ENCODE data around the gene TMEM156.

The TMEM156 gene

GRCh38 chr4:39066371-39066770 lies 34.2 kb upstream of the TMEM156 start:
- DNase-seq, result no peak
- no peaks in the 10 kb centered on the region for H3K36me3 ChIP-seq
- no peaks in the 10 kb centered on the region for H3K27me3 ChIP-seq (ENCODE audit: insufficient read depth, low read depth, severe bottlenecking)
- no peak overlapping the region for H3K4me3 ChIP-seq (ENCODE audit: low read depth, low read length)
- H3K27ac ChIP-seq, result no peak overlapping the region
- H3K9me3 ChIP-seq (ENCODE audit: severe bottlenecking), result no peaks in the 10 kb centered on the region
- TF ChIP-seq, protein P1, sequence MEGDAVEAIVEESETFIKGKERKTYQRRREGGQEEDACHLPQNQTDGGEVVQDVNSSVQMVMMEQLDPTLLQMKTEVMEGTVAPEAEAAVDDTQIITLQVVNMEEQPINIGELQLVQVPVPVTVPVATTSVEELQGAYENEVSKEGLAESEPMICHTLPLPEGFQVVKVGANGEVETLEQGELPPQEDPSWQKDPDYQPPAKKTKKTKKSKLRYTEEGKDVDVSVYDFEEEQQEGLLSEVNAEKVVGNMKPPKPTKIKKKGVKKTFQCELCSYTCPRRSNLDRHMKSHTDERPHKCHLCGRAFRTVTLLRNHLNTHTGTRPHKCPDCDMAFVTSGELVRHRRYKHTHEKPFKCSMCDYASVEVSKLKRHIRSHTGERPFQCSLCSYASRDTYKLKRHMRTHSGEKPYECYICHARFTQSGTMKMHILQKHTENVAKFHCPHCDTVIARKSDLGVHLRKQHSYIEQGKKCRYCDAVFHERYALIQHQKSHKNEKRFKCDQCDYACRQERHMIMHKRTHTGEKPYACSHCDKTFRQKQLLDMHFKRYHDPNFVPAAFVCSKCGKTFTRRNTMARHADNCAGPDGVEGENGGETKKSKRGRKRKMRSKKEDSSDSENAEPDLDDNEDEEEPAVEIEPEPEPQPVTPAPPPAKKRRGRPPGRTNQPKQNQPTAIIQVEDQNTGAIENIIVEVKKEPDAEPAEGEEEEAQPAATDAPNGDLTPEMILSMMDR (IDR thresholded peaks at IDR 0.05; ENCODE audit: low read depth, low read length), result no peak

DNA sequence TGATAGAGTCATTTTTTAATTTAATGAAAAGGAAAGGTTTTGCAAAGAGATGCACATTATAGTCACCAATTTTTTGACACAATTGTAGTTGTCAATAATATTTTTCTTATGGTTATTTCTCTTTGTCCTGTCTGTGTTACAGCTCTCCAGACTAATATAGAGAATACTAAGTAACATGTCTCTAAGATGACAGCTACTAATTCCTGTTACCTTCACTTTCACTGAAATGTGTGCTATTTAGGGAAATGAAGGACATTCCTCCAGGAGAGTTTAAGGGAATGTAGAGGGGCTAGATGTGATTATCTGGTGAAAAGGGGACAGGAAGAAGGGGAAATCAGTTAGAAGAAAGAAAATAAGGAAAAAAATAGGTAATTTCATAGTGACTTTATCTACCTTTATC lies 31.2 kb upstream of the TMEM156 start:
- H3K9me3 ChIP-seq (ENCODE audit: severe bottlenecking), result no peaks in the 10 kb centered on the region
- DNase-seq, result no peak
- no peak overlapping the region for H3K4me3 ChIP-seq (ENCODE audit: low read depth, low read length)
- no peaks in the 10 kb centered on the region for H3K36me3 ChIP-seq
- H3K27me3 ChIP-seq (ENCODE audit: insufficient read depth, low read depth, severe bottlenecking), result no peaks in the 10 kb centered on the region
- H3K27ac ChIP-seq, result no peak overlapping the region
- TF ChIP-seq, protein P1 (IDR thresholded peaks at IDR 0.05; ENCODE audit: low read depth, low read length), result no peak

DNA sequence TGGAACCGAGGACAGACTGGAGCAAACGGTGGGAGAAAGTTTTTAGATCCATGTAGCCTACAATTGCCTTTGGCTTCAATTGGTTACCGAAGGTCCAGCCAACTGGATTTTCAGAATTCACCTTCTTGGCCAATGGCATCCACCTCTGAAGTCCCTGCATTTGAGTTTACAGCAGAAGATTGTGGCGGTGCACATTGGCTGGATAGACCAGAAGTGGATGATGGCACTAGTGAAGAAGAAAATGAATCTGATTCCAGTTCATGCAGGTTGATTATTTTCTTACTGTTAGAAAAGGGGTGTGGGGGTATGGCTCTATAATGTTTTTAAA lies 30.5 kb upstream of the TMEM156 start:
- Histone ChIP-seq H3K9me3 (ENCODE audit: severe bottlenecking) (no peaks in the 10 kb centered on the region), H3K27me3 (ENCODE audit: insufficient read depth, low read depth, severe bottlenecking) (no peaks in the 10 kb centered on the region)
- no peak for DNase-seq

GRCh38 chr4:39062094-39062769 lies 30.0 kb upstream of the TMEM156 start, which contains the start of gene KLHL5:
Gene KLHL5 (plus strand): TSS chr4:39062232. CDS start chr4:39062653, 421 bp downstream.
- Histone ChIP-seq H3K9me3 (ENCODE audit: severe bottlenecking) (no peaks in the 10 kb centered on the region), H3K27me3 (ENCODE audit: insufficient read depth, low read depth, severe bottlenecking) (no peaks in the 10 kb centered on the region), H3K27ac (no peak within 1 kb of the TSS), H3K4me3 (ENCODE audit: low read depth, low read length) (no peak within 1 kb of the TSS), H3K36me3 (no peaks in the 10 kb centered on the region)
- TF ChIP-seq, protein P1 (IDR thresholded peaks at IDR 0.05; ENCODE audit: low read depth, low read length), result no peak
- DNase-seq, result no peak

More for the DNA sequence above, 30.5 kb upstream of the TMEM156 start:
- Histone ChIP-seq H3K27ac (no peak overlapping the region), H3K4me3 (ENCODE audit: low read depth, low read length) (no peak overlapping the region), H3K36me3 (no peaks in the 10 kb centered on the region)
- TF ChIP-seq, protein P1 (IDR thresholded peaks at IDR 0.05; ENCODE audit: low read depth, low read length), result no peak

GRCh38 chr4:39061457-39061856 lies 29.2 kb upstream of the TMEM156 start:
- DNase-seq, result no peak
- Histone ChIP-seq H3K27ac (no peak overlapping the region), H3K27me3 (ENCODE audit: insufficient read depth, low read depth, severe bottlenecking) (no peaks in the 10 kb centered on the region), H3K36me3 (no peaks in the 10 kb centered on the region), H3K4me3 (ENCODE audit: low read depth, low read length) (no peak overlapping the region), H3K9me3 (ENCODE audit: severe bottlenecking) (no peaks in the 10 kb centered on the region)
- TF ChIP-seq, protein P1 (IDR thresholded peaks at IDR 0.05; ENCODE audit: low read depth, low read length), result no peak

- Histone ChIP-seq H3K9me3 (ENCODE audit: severe bottlenecking) (no peaks in the 10 kb centered on the region), H3K27me3 (ENCODE audit: insufficient read depth, low read depth, severe bottlenecking) (no peaks in the 10 kb centered on the region), H3K27ac (no peak overlapping the region), H3K4me3 (ENCODE audit: low read depth, low read length) (no peak overlapping the region), H3K36me3 (no peaks in the 10 kb centered on the region)
- no peak for DNase-seq
- TF ChIP-seq, protein P1 (IDR thresholded peaks at IDR 0.05; ENCODE audit: low read depth, low read length), result no peak
Observed at GRCh38 chr4:39056023-39056422, 23.8 kb upstream of the TMEM156 start.
